Fibroblast of skin of right biceps (primary cell): ENCODE results near the gene BRD8.

ENCODE experiments used
- DNase-seq: peaks from one replicate; pipeline ENCODE4 v3.0.0-alpha.2; 2013

The BRD8 gene

DNA sequence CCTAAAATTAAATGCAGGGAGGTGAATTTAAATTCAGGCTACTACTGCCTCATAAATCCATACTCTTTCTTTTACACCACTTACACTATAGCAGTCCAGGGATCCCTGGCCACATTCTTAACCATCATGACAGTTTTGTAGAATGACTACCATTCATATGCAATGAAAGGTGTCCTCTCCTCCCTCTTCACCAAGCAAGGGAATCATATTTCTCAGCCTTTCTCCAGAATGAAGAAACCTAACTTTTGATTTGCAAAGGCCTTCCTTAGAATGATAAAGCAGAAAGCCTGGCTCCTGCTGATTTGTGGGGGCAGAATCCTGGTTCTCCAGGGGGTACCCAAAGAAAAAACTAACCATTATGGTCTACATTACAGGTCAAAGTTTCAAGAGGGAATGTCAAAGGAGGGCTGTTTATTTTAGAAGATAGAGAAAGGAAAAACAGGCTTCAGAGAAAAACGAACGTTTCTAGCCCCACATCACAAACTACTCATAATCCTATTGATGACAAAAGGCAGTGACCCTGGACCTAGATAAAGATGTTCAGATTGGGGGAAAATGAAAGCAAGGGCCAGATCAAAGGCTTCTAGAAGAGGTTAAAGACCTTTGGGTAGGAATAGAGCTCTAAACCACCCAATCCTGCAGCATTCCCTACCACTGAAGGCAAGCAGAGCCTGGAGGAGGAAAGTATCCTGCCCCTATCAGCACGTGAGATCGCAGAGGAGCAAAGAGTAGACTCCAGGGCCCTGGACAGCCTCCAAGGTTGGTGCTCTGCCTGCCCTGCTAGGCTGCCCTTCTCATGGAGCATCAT, 83.1 kb downstream of the BRD8 start:
- DNase-seq, result no peak

GRCh38 chr5:138093036-138093435, 85.4 kb downstream of the BRD8 start:
- DNase-seq, result no peak

DNA sequence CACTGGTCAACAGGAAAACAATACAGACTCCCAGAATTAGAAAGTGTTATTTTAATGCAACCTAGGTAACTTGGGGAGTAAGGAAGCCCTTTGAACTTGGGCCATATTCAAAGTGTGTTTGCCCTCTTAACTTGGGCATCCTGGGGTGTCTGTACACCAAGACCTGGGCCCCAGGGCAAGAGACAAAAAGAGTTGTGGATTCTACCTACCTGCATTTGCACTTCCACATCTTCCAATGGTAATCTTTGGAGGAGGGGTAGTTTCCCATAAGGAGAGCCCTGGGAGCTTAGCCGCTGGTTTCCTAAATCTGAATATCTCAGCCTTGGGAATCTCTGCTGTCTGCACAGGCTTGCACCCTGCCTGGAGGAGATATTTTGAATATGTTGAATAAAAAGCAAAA, 86.1 kb downstream of the BRD8 start:
- DNase-seq, result no peak

- no peak for DNase-seq
Measured at GRCh38 chr5:138091685-138092084, 86.7 kb downstream of the BRD8 start.
